Panc1 (cell line): ENCODE results near the gene EPB41L5. TPM values are rescaled to one million over a fixed set of nuclear protein-coding genes. Genes with fewer than 3 reads are reported as not detected.
"Not testable (repeated sequence)": the region's sequence is repeated elsewhere in the genome, so short reads cannot be mapped to it uniquely, and the experiment has no call there.

ENCODE experiments used
- ATAC-seq: fragments of 200-7000 bp; cut with Tn5 transposase; 2 replicates; pipeline ENCODE4 v1.9.1; 2020; ENCODE audit warnings: mild to moderate bottlenecking, moderate library complexity
- BruUV-seq: library from RNA; stranded (reverse); fragments of 400-500 nt; replicated peaks from 2 replicates; lab custom pipeline; 2021; lab: Mats Ljungman, UMichigan
- CTCF ChIA-PET: fragments of 300-600 bp; sonication (Branson Sonifier 250); formaldehyde crosslinking; loops from one replicate; lab custom pipeline; 2022; ENCODE audit warnings: antibody characterized with exemption; lab: Charles Lee
- POLR2A ChIA-PET: fragments of 300-600 bp; sonication (Branson Sonifier 250); formaldehyde crosslinking; loops from one replicate; lab custom pipeline; 2022; ENCODE audit warnings: antibody characterized with exemption; lab: Charles Lee
- DNase-seq: peaks from one replicate; pipeline ENCODE4 v3.0.0-alpha.2; 2010; ENCODE audit warnings: low read depth, low spot score
- H3K27ac ChIP-seq: 2 replicates; pipeline ENCODE4 v1.5.1; 2011; ENCODE audit warnings: mild to moderate bottlenecking, low read length, inconsistent platforms
- H3K27me3 ChIP-seq: fragments of 200-500 bp; sonication (Bioruptor generic); 2 replicates; pipeline ENCODE4 v1.6.0; 2014; ENCODE audit warnings: low read length, inconsistent platforms; ENCODE audit not compliant: control insufficient read depth, insufficient read depth
- H3K36me3 ChIP-seq: fragments of 200-500 bp; sonication (Bioruptor generic); 2 replicates; pipeline ENCODE4 v1.5.1; 2014; ENCODE audit warnings: inconsistent platforms, mild to moderate bottlenecking, low read length, moderate library complexity; ENCODE audit not compliant: control insufficient read depth, insufficient read depth
- H3K4me1 ChIP-seq: 2 replicates; pipeline ENCODE4 v1.5.1; 2011; ENCODE audit warnings: inconsistent platforms, mild to moderate bottlenecking, low read length, moderate library complexity; ENCODE audit not compliant: control insufficient read depth, insufficient read depth
- H3K4me3 ChIP-seq, 2 experiments: 2 replicates each; pipeline ENCODE4 v1.5.1; 2011 to 2012; ENCODE audit warnings: low read depth in 2 of 2, low read length in 2 of 2, mild to moderate bottlenecking in 2 of 2, inconsistent platforms in 1 of 2, moderate library complexity in 1 of 2
- H3K9me3 ChIP-seq: fragments of 200-500 bp; sonication (Bioruptor generic); 2 replicates; pipeline ENCODE4 v1.5.1; 2014; ENCODE audit warnings: low read depth, mild to moderate bottlenecking, inconsistent platforms, low read length, moderate library complexity; ENCODE audit not compliant: control insufficient read depth, insufficient read depth
- POLR2AphosphoS5 ChIP-seq: IDR thresholded peaks from 2 replicates; pipeline ENCODE4 v1.6.1; 2012; ENCODE audit warnings: mild to moderate bottlenecking, low read depth, low read length, moderate library complexity
- SIN3A ChIP-seq: IDR thresholded peaks from 2 replicates; pipeline ENCODE4 v1.6.1; 2012; ENCODE audit warnings: low read depth, mild to moderate bottlenecking, low read length, moderate library complexity, borderline replicate concordance; ENCODE audit not compliant: insufficient read depth
- TCF7L2 ChIP-seq: IDR thresholded peaks from 2 replicates; pipeline ENCODE4 v1.6.1; 2011; ENCODE audit warnings: mild to moderate bottlenecking, low read depth, low read length, inconsistent platforms
- in situ Hi-C: cut with HindIII; loops from 2 replicates; pipeline ENCODE4 v1.10.0; 2016; ENCODE audit warnings: low sequenced_read_pairs, low pct_unique_long_range_greater_than_20kb
- intact Hi-C: fragments of 100-400 bp; cut with micrococcal nuclease; formaldehyde crosslinking; loops from one replicate; pipeline ENCODE4 v1.10.0; 2022; ENCODE audit not compliant: unreplicated experiment
- total RNA-seq: library from RNA; stranded (reverse); gene quantifications from one replicate; pipeline ENCODE4 v1.2.1, GENCODE V29; 2021; ENCODE audit not compliant: unreplicated experiment
- TF ChIP-seq, protein P1 (sequence below): fragments of 450-650 bp; IDR thresholded peaks from 2 replicates; pipeline ENCODE4 v1.5.1; 2017; ENCODE audit warnings: mild to moderate bottlenecking
- TF ChIP-seq, protein P2 (sequence below), 2 experiments: IDR thresholded peaks; 2 replicates each; pipeline ENCODE4 v1.6.1; 2011 to 2012; ENCODE audit warnings: low read depth in 2 of 2, control low read depth in 1 of 2, low read length in 1 of 2, mild to moderate bottlenecking in 1 of 2, moderate library complexity in 1 of 2; ENCODE audit not compliant: insufficient read depth in 1 of 2

The EPB41L5 gene
- total RNA-seq, 1 experiment from 2014 or later, result 42.2 TPM

DNA sequence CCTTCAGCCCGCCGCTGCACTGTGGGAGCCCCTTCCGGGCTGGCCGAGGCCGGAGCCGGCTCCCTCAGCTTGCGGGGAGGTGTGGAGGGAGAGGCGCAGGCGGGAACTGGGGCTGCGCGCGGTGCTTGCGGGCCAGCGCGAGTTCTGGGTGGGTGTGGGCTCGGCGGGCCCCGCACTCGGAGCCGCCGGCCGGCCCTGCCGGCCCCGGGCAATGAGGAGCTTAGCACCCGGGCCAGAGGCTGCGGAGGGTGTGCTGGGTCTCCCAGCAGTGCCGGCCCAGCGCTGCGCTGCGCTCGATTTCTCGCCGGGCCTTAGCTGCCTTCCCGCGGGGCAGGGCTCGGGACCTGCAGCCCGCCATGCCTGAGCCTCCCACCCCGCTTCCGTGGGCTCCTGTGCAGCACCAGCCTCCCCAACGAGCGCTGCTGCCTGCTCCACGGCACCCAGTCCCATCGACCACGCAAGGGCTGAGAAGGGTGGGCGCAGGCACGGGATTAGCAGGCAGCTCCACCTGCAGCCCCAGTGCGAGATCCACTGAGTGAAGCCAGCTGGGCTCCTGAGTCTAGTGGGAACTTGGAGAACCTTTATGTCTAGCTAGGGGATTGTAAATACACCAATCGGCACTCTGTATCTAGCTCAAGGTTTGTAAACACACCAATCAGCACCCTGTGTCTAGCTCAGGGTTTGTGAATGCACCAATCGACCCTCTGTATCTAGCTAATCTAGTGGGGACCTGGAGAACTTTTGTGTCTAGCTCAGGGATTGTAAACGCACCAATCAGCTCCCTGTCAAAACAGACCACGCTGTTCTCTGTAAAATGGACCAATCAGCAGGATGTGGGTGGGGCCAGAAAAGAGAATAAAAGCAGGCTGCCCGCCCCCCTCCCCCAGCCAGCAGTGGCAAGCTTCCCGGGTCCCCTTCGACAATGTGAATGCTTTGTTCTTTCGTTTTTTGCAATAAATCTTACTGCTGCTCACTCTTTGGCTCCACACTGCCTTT lies 15.7 kb upstream of the EPB41L5 start:
- H3K27ac ChIP-seq, H3K36me3 ChIP-seq, in situ Hi-C loops, H3K27me3 ChIP-seq, H3K4me3 ChIP-seq, H3K9me3 ChIP-seq, BruUV-seq, DNase-seq, CTCF ChIA-PET, ATAC-seq, H3K4me1 ChIP-seq, intact Hi-C loops, POLR2A ChIA-PET: not testable (repeated sequence)

DNA sequence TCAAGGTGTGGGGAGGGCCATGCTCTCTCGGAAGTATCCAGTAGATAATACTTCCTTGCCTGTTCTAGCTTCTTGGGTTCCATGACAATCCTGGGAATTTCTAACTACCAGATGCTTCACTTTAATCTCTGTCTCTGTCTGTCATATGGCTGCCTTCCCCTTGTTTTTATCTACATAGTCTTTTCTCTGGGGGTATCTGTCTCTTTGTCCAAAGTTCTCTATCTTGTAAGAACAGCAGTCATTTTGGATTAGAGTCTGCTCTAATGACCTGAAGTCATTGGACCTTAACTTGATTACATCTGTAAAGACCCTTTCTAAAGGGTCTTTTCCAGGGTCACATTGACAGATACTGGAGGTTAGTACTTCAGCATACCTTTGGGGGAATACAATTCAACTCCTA lies 11.4 kb upstream of the EPB41L5 start:
- ATAC-seq, result no peak
- in situ Hi-C loops (no loop called here), intact Hi-C loops (no loop called here)
- Histone ChIP-seq H3K36me3 (no peaks in the 10 kb centered on the region), H3K4me1 (no peaks in the 10 kb centered on the region), H3K27me3 (no peaks in the 10 kb centered on the region), H3K4me3 (no peak overlapping the region), H3K9me3 (no peaks in the 10 kb centered on the region), H3K27ac (no peak overlapping the region)
- no TSS peak for BruUV-seq
- CTCF ChIA-PET, result no interaction called here
- POLR2A ChIA-PET, result no interaction called here
- no peak for DNase-seq
- no peak for TF ChIP-seq SIN3A
- TF ChIP-seq TCF7L2, result no peak
- TF ChIP-seq, protein P1, sequence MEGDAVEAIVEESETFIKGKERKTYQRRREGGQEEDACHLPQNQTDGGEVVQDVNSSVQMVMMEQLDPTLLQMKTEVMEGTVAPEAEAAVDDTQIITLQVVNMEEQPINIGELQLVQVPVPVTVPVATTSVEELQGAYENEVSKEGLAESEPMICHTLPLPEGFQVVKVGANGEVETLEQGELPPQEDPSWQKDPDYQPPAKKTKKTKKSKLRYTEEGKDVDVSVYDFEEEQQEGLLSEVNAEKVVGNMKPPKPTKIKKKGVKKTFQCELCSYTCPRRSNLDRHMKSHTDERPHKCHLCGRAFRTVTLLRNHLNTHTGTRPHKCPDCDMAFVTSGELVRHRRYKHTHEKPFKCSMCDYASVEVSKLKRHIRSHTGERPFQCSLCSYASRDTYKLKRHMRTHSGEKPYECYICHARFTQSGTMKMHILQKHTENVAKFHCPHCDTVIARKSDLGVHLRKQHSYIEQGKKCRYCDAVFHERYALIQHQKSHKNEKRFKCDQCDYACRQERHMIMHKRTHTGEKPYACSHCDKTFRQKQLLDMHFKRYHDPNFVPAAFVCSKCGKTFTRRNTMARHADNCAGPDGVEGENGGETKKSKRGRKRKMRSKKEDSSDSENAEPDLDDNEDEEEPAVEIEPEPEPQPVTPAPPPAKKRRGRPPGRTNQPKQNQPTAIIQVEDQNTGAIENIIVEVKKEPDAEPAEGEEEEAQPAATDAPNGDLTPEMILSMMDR, result no peak
- TF ChIP-seq, protein P2, sequence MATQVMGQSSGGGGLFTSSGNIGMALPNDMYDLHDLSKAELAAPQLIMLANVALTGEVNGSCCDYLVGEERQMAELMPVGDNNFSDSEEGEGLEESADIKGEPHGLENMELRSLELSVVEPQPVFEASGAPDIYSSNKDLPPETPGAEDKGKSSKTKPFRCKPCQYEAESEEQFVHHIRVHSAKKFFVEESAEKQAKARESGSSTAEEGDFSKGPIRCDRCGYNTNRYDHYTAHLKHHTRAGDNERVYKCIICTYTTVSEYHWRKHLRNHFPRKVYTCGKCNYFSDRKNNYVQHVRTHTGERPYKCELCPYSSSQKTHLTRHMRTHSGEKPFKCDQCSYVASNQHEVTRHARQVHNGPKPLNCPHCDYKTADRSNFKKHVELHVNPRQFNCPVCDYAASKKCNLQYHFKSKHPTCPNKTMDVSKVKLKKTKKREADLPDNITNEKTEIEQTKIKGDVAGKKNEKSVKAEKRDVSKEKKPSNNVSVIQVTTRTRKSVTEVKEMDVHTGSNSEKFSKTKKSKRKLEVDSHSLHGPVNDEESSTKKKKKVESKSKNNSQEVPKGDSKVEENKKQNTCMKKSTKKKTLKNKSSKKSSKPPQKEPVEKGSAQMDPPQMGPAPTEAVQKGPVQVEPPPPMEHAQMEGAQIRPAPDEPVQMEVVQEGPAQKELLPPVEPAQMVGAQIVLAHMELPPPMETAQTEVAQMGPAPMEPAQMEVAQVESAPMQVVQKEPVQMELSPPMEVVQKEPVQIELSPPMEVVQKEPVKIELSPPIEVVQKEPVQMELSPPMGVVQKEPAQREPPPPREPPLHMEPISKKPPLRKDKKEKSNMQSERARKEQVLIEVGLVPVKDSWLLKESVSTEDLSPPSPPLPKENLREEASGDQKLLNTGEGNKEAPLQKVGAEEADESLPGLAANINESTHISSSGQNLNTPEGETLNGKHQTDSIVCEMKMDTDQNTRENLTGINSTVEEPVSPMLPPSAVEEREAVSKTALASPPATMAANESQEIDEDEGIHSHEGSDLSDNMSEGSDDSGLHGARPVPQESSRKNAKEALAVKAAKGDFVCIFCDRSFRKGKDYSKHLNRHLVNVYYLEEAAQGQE (IDR thresholded peaks at IDR 0.05; ENCODE audit: insufficient read depth in 1 of 2, low read depth in 2 of 2, low read length in 1 of 2), result no peak
- no peak for TF ChIP-seq POLR2AphosphoS5

DNA sequence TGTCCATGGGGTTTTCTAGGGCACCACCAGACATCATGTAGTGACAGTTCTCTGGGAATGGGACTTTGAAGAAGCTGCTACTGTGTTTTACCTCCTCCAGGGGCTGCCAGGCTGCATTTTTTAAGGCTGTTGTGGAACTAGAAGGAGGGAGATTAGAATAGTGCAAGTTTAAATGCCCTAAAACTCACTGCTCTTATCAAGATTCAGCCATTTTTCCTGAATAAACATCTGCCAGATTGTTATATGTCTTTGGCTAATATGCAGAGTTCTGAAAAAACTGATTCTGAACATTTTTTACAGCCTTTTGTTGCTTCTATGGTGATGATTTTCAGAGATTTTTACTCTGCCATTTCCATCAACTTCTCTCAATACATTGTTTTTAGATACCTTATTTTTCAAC lies 8.6 kb upstream of the EPB41L5 start:
- BruUV-seq, result no TSS peak
- DNase-seq, result no peak
- intact Hi-C loops (no loop called here), in situ Hi-C loops (no loop called here)
- no peaks in the 10 kb centered on the region for H3K9me3 ChIP-seq
- no peak overlapping the region for H3K27ac ChIP-seq
- H3K4me3 ChIP-seq, result no peak overlapping the region
- ATAC-seq, result no peak
- H3K4me1 ChIP-seq, result no peaks in the 10 kb centered on the region
- no peak for TF ChIP-seq TCF7L2
- TF ChIP-seq, protein P1, result no peak
- TF ChIP-seq, protein P2 (IDR thresholded peaks at IDR 0.05; ENCODE audit: insufficient read depth in 1 of 2, low read depth in 2 of 2, low read length in 1 of 2), result no peak
- no peak for TF ChIP-seq POLR2AphosphoS5
- no peak for TF ChIP-seq SIN3A
- H3K27me3 ChIP-seq, result no peaks in the 10 kb centered on the region
- POLR2A ChIA-PET, result no interaction called here
- no peaks in the 10 kb centered on the region for H3K36me3 ChIP-seq
- CTCF ChIA-PET, result no interaction called here
